Measurements from ENCODE around the gene SCN11A. TPM values are rescaled to one million over a fixed set of nuclear protein-coding genes. Genes with fewer than 3 reads are reported as not detected.

Gene SCN11A
- total RNA-seq, 4 donors from 2014 or later = 0.10 to 0.64 (median 0.21) TPM

DNA sequence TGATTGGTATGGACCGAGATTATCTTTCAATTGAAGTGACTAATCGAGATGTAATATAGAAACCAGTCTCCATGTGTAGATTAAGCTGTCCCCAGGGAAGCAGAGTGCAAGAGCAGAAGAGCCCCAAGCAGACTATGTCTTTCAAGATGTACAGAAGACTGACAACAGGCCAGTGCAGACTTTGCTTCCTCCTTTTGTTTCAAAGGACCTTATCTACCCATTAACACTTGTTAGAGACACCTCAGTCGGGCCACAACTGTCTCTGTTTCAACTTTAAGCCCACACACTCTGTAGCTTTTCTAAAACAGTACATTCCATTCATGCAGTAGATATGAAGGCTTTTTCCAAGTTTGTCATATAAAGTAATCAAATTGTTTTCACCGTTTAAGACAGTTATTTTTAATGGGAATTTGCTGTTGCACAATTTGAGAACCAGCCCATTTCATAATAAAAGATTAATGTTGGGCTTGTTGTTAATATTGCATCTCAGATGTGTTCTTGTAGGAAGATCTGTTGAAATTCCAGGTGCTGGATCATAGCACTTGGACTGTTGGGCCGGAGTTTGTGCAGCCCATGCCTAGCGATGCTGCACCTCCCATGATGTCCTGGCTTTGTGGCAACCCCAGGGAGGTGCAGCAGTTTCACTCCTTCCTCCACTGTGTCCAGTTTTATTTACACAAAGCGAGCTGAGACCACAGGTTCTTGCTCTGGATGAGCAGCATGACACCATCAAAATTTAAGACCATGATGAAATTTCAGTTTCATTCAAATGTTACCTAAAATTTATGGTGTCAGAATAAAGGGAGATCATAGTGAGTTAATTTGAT lies 43.3 kb upstream of the SCN11A start:
- H3K27ac ChIP-seq = no peak overlapping the region
- 74% methylated on average over 7 of the region's 7 CpGs for WGBS
- H3K36me3 ChIP-seq = peaks cover 97% of the 10 kb centered on the region

DNA sequence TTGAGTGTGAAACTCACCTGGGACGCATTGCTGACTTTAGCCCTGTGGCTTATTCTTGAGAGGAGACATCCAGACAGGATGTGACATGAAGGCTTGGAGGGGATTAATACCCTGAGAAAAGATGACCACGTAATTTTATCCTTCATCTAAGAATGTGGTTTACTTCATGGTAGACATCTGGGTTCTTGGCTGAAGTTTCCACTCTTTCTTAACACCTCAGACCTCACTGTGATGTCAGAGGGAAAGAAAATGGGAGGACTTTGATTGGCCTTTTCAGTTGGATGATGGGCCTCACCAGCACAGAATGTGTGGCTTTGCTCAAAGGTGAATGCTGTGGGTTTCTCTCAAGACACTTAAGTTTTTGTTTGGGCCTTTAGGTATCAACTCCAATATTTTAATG lies 39.2 kb upstream of the SCN11A start:
- Histone ChIP-seq H3K4me1 (no peaks in the 10 kb centered on the region), H3K36me3 (peaks cover 94% of the 10 kb centered on the region), H3K9me3 (no peaks in the 10 kb centered on the region), H3K27me3 (no peaks in the 10 kb centered on the region), H3K4me3 (no peak overlapping the region), H3K27ac (no peak overlapping the region)
- 90% methylated on average over 2 of the region's 2 CpGs for WGBS
- no peak for DNase-seq (ENCODE audit: low spot score in 2 of 2)
- TF ChIP-seq CTCF (IDR thresholded peaks at IDR 0.05) (no peak), EP300 (IDR thresholded peaks at IDR 0.05) (no peak), POLR2A (IDR thresholded peaks at IDR 0.05) (no peak), POLR2AphosphoS5 (IDR thresholded peaks at IDR 0.05) (no peak)

More for the DNA sequence above, 43.3 kb upstream of the SCN11A start:
- Histone ChIP-seq H3K9me3 (no peaks in the 10 kb centered on the region), H3K4me3 (no peak overlapping the region), H3K27me3 (no peaks in the 10 kb centered on the region), H3K4me1 (no peaks in the 10 kb centered on the region)
- TF ChIP-seq POLR2AphosphoS5 (IDR thresholded peaks at IDR 0.05) (no peak), CTCF (IDR thresholded peaks at IDR 0.05) (no peak), POLR2A (IDR thresholded peaks at IDR 0.05) (no peak), EP300 (IDR thresholded peaks at IDR 0.05) (no peak)
- no peak for DNase-seq (ENCODE audit: low spot score in 2 of 2)

DNA sequence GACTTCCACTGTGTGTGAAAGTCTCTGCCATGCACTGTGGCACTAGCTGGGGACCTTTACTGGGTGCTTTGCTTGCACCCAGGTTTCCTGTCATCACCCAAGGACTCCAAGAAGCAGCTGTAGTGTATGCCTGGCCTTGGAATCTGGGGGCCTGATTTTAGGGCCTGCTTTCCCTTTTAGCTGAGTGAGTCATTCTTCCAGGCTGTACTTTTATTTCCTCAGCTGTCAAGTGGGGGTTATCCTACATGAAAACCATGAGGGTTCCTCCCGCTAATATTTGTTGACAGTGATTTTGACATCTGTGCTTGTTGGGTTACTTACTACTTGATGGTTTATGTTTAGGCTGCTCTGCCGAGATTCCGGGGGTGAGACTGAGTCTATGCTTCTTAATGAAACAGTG lies 37.1 kb upstream of the SCN11A start:
- Histone ChIP-seq H3K36me3 (peaks cover 80% of the 10 kb centered on the region), H3K9me3 (no peaks in the 10 kb centered on the region), H3K4me3 (no peak overlapping the region), H3K27me3 (no peaks in the 10 kb centered on the region), H3K4me1 (no peaks in the 10 kb centered on the region), H3K27ac (no peak overlapping the region)
- 84% methylated on average over 3 of the region's 3 CpGs for WGBS
- TF ChIP-seq EP300 (IDR thresholded peaks at IDR 0.05) = no peak
- no peak for TF ChIP-seq POLR2AphosphoS5 (IDR thresholded peaks at IDR 0.05)
- no peak for TF ChIP-seq POLR2A (IDR thresholded peaks at IDR 0.05)
- no peak for TF ChIP-seq CTCF (IDR thresholded peaks at IDR 0.05)
- no peak for DNase-seq (ENCODE audit: low spot score in 2 of 2)

GRCh38 chr3:39088456-39088855 lies 36.7 kb upstream of the SCN11A start:
- TF ChIP-seq CTCF (IDR thresholded peaks at IDR 0.05) (no peak), EP300 (IDR thresholded peaks at IDR 0.05) (no peak), POLR2A (IDR thresholded peaks at IDR 0.05) (no peak), POLR2AphosphoS5 (IDR thresholded peaks at IDR 0.05) (no peak)
- 93% methylated on average over 3 of the region's 3 CpGs for WGBS
- Histone ChIP-seq H3K4me1 (no peaks in the 10 kb centered on the region), H3K9me3 (no peaks in the 10 kb centered on the region), H3K36me3 (peaks cover 78% of the 10 kb centered on the region), H3K27me3 (no peaks in the 10 kb centered on the region), H3K4me3 (no peak overlapping the region), H3K27ac (no peak overlapping the region)
- no peak for DNase-seq (ENCODE audit: low spot score in 2 of 2)

- H3K4me1 ChIP-seq = no peaks in the 10 kb centered on the region
- WGBS = 76% methylated on average over 4 of the region's 4 CpGs
- H3K4me3 ChIP-seq = no peak overlapping the region
- H3K27me3 ChIP-seq = no peaks in the 10 kb centered on the region
- H3K9me3 ChIP-seq = no peaks in the 10 kb centered on the region
- H3K27ac ChIP-seq = no peak overlapping the region
- peaks cover 72% of the 10 kb centered on the region for H3K36me3 ChIP-seq
- no peak for DNase-seq (ENCODE audit: low spot score in 2 of 2)
- TF ChIP-seq CTCF (IDR thresholded peaks at IDR 0.05) = no peak
- no peak for TF ChIP-seq POLR2A (IDR thresholded peaks at IDR 0.05)
- no peak for TF ChIP-seq EP300 (IDR thresholded peaks at IDR 0.05)
- no peak for TF ChIP-seq POLR2AphosphoS5 (IDR thresholded peaks at IDR 0.05)
Observed at GRCh38 chr3:39086144-39086543, 34.4 kb upstream of the SCN11A start.

Measured in suprapubic skin (tissue), 4 donors.